ENCODE results near the gene PIPOX. TPM values are rescaled to one million over a fixed set of nuclear protein-coding genes. Genes with fewer than 3 reads are reported as not detected.

PIPOX gene
- total RNA-seq, 1 donor from 2014 or later: 3.5 TPM

GRCh38 chr17:29019475-29020181 is 23.3 kb upstream of the PIPOX start:
- no peak for DNase-seq (ENCODE audit: low spot score)

- DNase-seq (ENCODE audit: low spot score): no peak
Measured at GRCh38 chr17:29020576-29020975, 22.4 kb upstream of the PIPOX start.

GRCh38 chr17:29021226-29021625 is 21.7 kb upstream of the PIPOX start:
- no peak for DNase-seq (ENCODE audit: low spot score)

GRCh38 chr17:29022074-29022473 is 20.9 kb upstream of the PIPOX start:
- DNase-seq (ENCODE audit: low spot score): no peak

GRCh38 chr17:29024316-29024952 is 18.5 kb upstream of the PIPOX start:
- no peak for DNase-seq (ENCODE audit: low spot score)

- DNase-seq (ENCODE audit: low spot score): no peak
Measured at GRCh38 chr17:29031488-29031887, 11.5 kb upstream of the PIPOX start.

GRCh38 chr17:29032013-29032856 is 10.7 kb upstream of the PIPOX start:
- DNase-seq (ENCODE audit: low spot score): no peak

- no peak for DNase-seq (ENCODE audit: low spot score)
Measured at GRCh38 chr17:29032857-29033197, 10.1 kb upstream of the PIPOX start.

GRCh38 chr17:29034510-29034909 is 8.4 kb upstream of the PIPOX start:
- no peak for DNase-seq (ENCODE audit: low spot score)

GRCh38 chr17:29036584-29036983 is 6.4 kb upstream of the PIPOX start:
- DNase-seq (ENCODE audit: low spot score): no peak

- no peak for DNase-seq (ENCODE audit: low spot score)
Measured at GRCh38 chr17:29037739-29038084, 5.2 kb upstream of the PIPOX start.

GRCh38 chr17:29038085-29038795 is 4.7 kb upstream of the PIPOX start:
- no peak for DNase-seq (ENCODE audit: low spot score)

- no peak for DNase-seq (ENCODE audit: low spot score)
Measured at GRCh38 chr17:29039764-29040598, 3.0 kb upstream of the PIPOX start.

- DNase-seq (ENCODE audit: low spot score): no peak
Measured at GRCh38 chr17:29041091-29041490, 1.9 kb upstream of the PIPOX start.

- no peak for DNase-seq (ENCODE audit: low spot score)
Measured at GRCh38 chr17:29041571-29041970, 1.4 kb upstream of the PIPOX start.

GRCh38 chr17:29042026-29042678 is 789 bp upstream of the PIPOX start:
- no peak for DNase-seq (ENCODE audit: low spot score)

GRCh38 chr17:29043539-29044145 is 701 bp downstream of the PIPOX start:
- no peak for DNase-seq (ENCODE audit: low spot score)

GRCh38 chr17:29045026-29045425 is 2.1 kb downstream of the PIPOX start:
- no peak for DNase-seq (ENCODE audit: low spot score)

GRCh38 chr17:29045734-29046472 is 3.0 kb downstream of the PIPOX start:
- DNase-seq (ENCODE audit: low spot score): peak; percentile 17

- peak; percentile 23 for DNase-seq (ENCODE audit: low spot score)
Measured at GRCh38 chr17:29046473-29046839, 3.5 kb downstream of the PIPOX start.

Data from mucosa of gallbladder (tissue), 1 donor.